GM21576 (cell line): ENCODE measurements around the gene AUTS2.

Experiments
- ATAC-seq: cut with Tn5 transposase; IDR thresholded peaks from one replicate; pipeline ENCODE4 v1.9.1; 2021; ENCODE audit warnings: mild to moderate bottlenecking, moderate library complexity; ENCODE audit not compliant: unreplicated experiment

AUTS2 gene

GRCh38 chr7:70774950-70775527 is 1176.8 kb downstream of the AUTS2 start:
- no peak for ATAC-seq

- ATAC-seq, result no peak
These were observed 1177.4 kb downstream of the AUTS2 start for GRCh38 chr7:70775570-70776156.

GRCh38 chr7:70776627-70777101 is 1178.4 kb downstream of the AUTS2 start:
- ATAC-seq, result no peak

- ATAC-seq, result no peak
These were observed 1179.0 kb downstream of the AUTS2 start for GRCh38 chr7:70777251-70777650.

GRCh38 chr7:70778585-70778984 is 1180.3 kb downstream of the AUTS2 start:
- ATAC-seq, result no peak

GRCh38 chr7:70779321-70779720 is 1181.0 kb downstream of the AUTS2 start:
- ATAC-seq, result no peak

GRCh38 chr7:70781922-70782311 is 1183.6 kb downstream of the AUTS2 start:
- no peak for ATAC-seq

- no peak for ATAC-seq
These were observed 1184.5 kb downstream of the AUTS2 start for GRCh38 chr7:70782796-70783195.

- no peak for ATAC-seq
These were observed 1187.2 kb downstream of the AUTS2 start for GRCh38 chr7:70785427-70785826.

GRCh38 chr7:70786076-70786475 is 1187.8 kb downstream of the AUTS2 start:
- no peak for ATAC-seq

GRCh38 chr7:70787286-70787685 is 1189.0 kb downstream of the AUTS2 start:
- ATAC-seq, result no peak

GRCh38 chr7:70787771-70788170 is 1189.5 kb downstream of the AUTS2 start:
- no peak for ATAC-seq

- ATAC-seq, result no peak
These were observed 1190.0 kb downstream of the AUTS2 start for GRCh38 chr7:70788276-70788675.

GRCh38 chr7:70789481-70790214 is 1191.4 kb downstream of the AUTS2 start:
- ATAC-seq, result no peak

- no peak for ATAC-seq
These were observed 1192.2 kb downstream of the AUTS2 start for GRCh38 chr7:70790215-70791073.

GRCh38 chr7:70791341-70791740 is 1193.1 kb downstream of the AUTS2 start:
- ATAC-seq, result no peak

GRCh38 chr7:70793060-70793459 is 1194.8 kb downstream of the AUTS2 start:
- ATAC-seq, result no peak

GRCh38 chr7:70793821-70794220 is 1195.5 kb downstream of the AUTS2 start:
- no peak for ATAC-seq

- ATAC-seq, result no peak
These were observed 1196.7 kb downstream of the AUTS2 start for GRCh38 chr7:70794962-70795361.

- no peak for ATAC-seq
These were observed 1197.7 kb downstream of the AUTS2 start for GRCh38 chr7:70795948-70796347.

GRCh38 chr7:70797109-70797514 is 1198.8 kb downstream of the AUTS2 start:
- ATAC-seq, result no peak
